ENCODE results near the gene TANGO6. TPM values are rescaled to one million over a fixed set of nuclear protein-coding genes. Genes with fewer than 3 reads are reported as not detected.
A peak's percentile ranks its signal among the peaks of the same experiment; 100 is the strongest.

The TANGO6 gene
- total RNA-seq, 1 donor, result 22.4 TPM

- no peak for TF ChIP-seq CTCF (IDR thresholded peaks at IDR 0.05; ENCODE audit: insufficient read depth, low read length)
- no peak overlapping the region for H3K4me3 ChIP-seq (ENCODE audit: low read depth, low read length)
- no peak for DNase-seq (ENCODE audit: low read depth)
Observed at GRCh38 chr16:69012906-69013305, 169.6 kb downstream of the TANGO6 start.

- no peak overlapping the region for H3K4me3 ChIP-seq (ENCODE audit: low read depth, low read length)
- TF ChIP-seq CTCF (IDR thresholded peaks at IDR 0.05; ENCODE audit: insufficient read depth, low read length), result no peak
- DNase-seq (ENCODE audit: low read depth), result no peak
Observed at GRCh38 chr16:69013991-69014390, 170.7 kb downstream of the TANGO6 start.

- TF ChIP-seq CTCF (IDR thresholded peaks at IDR 0.05; ENCODE audit: insufficient read depth, low read length), result no peak
- DNase-seq (ENCODE audit: low read depth), result no peak
Observed at GRCh38 chr16:69014811-69015210, 171.5 kb downstream of the TANGO6 start.

GRCh38 chr16:69017036-69017783, 173.9 kb downstream of the TANGO6 start:
- no peak for TF ChIP-seq CTCF (IDR thresholded peaks at IDR 0.05; ENCODE audit: insufficient read depth, low read length)
- DNase-seq (ENCODE audit: low read depth), result peak; percentile 48

More at GRCh38 chr16:69014811-69015210, 171.5 kb downstream of the TANGO6 start:
- no peak overlapping the region for H3K4me3 ChIP-seq (ENCODE audit: low read depth, low read length)

GRCh38 chr16:69019811-69020210, 176.5 kb downstream of the TANGO6 start:
- no peak overlapping the region for H3K4me3 ChIP-seq (ENCODE audit: low read depth, low read length)
- no peak for TF ChIP-seq CTCF (IDR thresholded peaks at IDR 0.05; ENCODE audit: insufficient read depth, low read length)
- DNase-seq (ENCODE audit: low read depth), result no peak

More at GRCh38 chr16:69017036-69017783, 173.9 kb downstream of the TANGO6 start:
- no peak overlapping the region for H3K4me3 ChIP-seq (ENCODE audit: low read depth, low read length)

GRCh38 chr16:69029121-69029520, 185.8 kb downstream of the TANGO6 start:
- no peak for TF ChIP-seq CTCF (IDR thresholded peaks at IDR 0.05; ENCODE audit: insufficient read depth, low read length)
- no peak for DNase-seq (ENCODE audit: low read depth)
- no peak overlapping the region for H3K4me3 ChIP-seq (ENCODE audit: low read depth, low read length)
